ENCODE measurements around the gene CCDC201. TPM values are rescaled to one million over a fixed set of nuclear protein-coding genes. Genes with fewer than 3 reads are reported as not detected.

CCDC201 gene
- total and polyA plus RNA-seq, 2 of the 4 experiments (the other 2 are of a cell fraction), result not detected

- Histone ChIP-seq H3K4me1 (ENCODE audit: control insufficient read depth, insufficient read depth, low read length) (peaks cover 10% of the 10 kb centered on the region), H2BK15ac (ENCODE audit: low read depth, low read length) (no peak overlapping the region), H3K27me3 (ENCODE audit: control insufficient read depth, insufficient read depth, low read length) (no peaks in the 10 kb centered on the region), H3K18ac (ENCODE audit: low read depth, low read length) (no peak overlapping the region; the same call in 1 of the 2 replicates), H3K4me3 (ENCODE audit: insufficient read depth, low read depth, low read length) (peak overlapping the region; percentile 34; the same call in 1 of the 2 replicates), H4K20me1 (ENCODE audit: insufficient read depth, low read length) (peaks cover 25% of the 10 kb centered on the region), H3K36me3 (ENCODE audit: control insufficient read depth, insufficient read depth, low read length) (peaks cover 24% of the 10 kb centered on the region), H2AK5ac (ENCODE audit: low read depth, low read length) (no peak overlapping the region), H2AFZ (replicated peaks; ENCODE audit: low read length, poor library complexity) (no peak overlapping the region), H3K23ac (ENCODE audit: low read depth, low read length) (0 out of 2 replicates have a peak overlapping the region, but pooled peaks have one; percentile 29), H2BK120ac (ENCODE audit: low read depth, low read length) (no peak overlapping the region), H3K14ac (replicated peaks; ENCODE audit: low read depth, low read length) (peak overlapping the region; percentile 25), H4K91ac (ENCODE audit: insufficient read depth, low read depth, low read length) (0 out of 2 replicates have a peak overlapping the region, but pooled peaks have one; percentile 37), H3K27ac (ENCODE audit: insufficient read depth, low read length) (no peak overlapping the region), H4K8ac (ENCODE audit: low read depth in 2 of 2, low read length in 2 of 2) (no peak overlapping the region), H2BK5ac (ENCODE audit: low read depth, low read length, poor library complexity, severe bottlenecking) (peak overlapping the region; percentile 11), H3K9ac (ENCODE audit: low read depth, low read length) (peak overlapping the region; percentile 42; the same call in 1 of the 2 replicates), H3K79me1 (ENCODE audit: low read depth in 1 of 2, low read length in 2 of 2) (peaks cover 12 to 23% of the 10 kb centered on the region in 2 experiments; a peak in 3 of 4 replicates), H3K4ac (ENCODE audit: low read depth, low read length) (no peak overlapping the region), H3K56ac (ENCODE audit: extremely low read depth, insufficient read depth, low read length) (no peak overlapping the region), H3K9me1 (ENCODE audit: insufficient read depth, low read length) (peaks cover 4% of the 10 kb centered on the region; the same call in 1 of the 2 replicates), H2AK9ac (replicated peaks; ENCODE audit: low read depth, low read length, poor library complexity) (no peak overlapping the region), H4K5ac (ENCODE audit: low read depth, low read length) (no peak overlapping the region), H2BK20ac (ENCODE audit: low read depth, low read length) (no peak overlapping the region), H3K9me3 (ENCODE audit: control insufficient read depth, insufficient read depth, low read length) (no peaks in the 10 kb centered on the region), H3K4me2 (ENCODE audit: low read depth, low read length) (peak overlapping the region; percentile 62)
- WGBS, 2 experiments (ENCODE audit: extremely low coverage in 2 of 2, insufficient read length in 1 of 2), result no CpG with 5 or more reads among the region's 2 CpGs
- CTCF ChIA-PET, result interaction anchor here (0.6 to 2.1 kb wide), 5 partner anchors 19 to 1261 kb away, joined by 3 to 4 read pairs (median 3); no protein-coding TSS in a partner anchor
- POLR2A ChIA-PET (ENCODE audit: unreplicated experiment), result no interaction called here
- intact Hi-C loops (cut with micrococcal nuclease), result no loop called here
- in situ Hi-C loops (cut with MboI; ENCODE audit: low sequenced_read_pairs), result loop anchor here (5.0 to 25.0 kb wide), 2 partner anchors 1019 to 1264 kb away; no protein-coding TSS in a partner anchor
- ATAC-seq (ENCODE audit: low read depth) (no peak), DNase-seq (no peak)
- TF ChIP-seq RCOR1 (IDR thresholded peaks at IDR 0.05; ENCODE audit: insufficient replicate concordance, low read length) (no peak), MAZ (IDR thresholded peaks at IDR 0.05; ENCODE audit: borderline replicate concordance, low read depth, low read length) (no peak), USF2 (IDR thresholded peaks at IDR 0.05; ENCODE audit: low read depth, low read length) (no peak), BHLHE40 (IDR thresholded peaks at IDR 0.05; ENCODE audit: low read depth, low read length) (no peak), NFE2L2 (IDR thresholded peaks at IDR 0.05; ENCODE audit: low read depth, low read length) (no peak), RFX5 (IDR thresholded peaks at IDR 0.05; ENCODE audit: low read depth, low read length) (no peak), FOS (IDR thresholded peaks at IDR 0.05; ENCODE audit: low read depth, low read length) (no peak), CHD1 (IDR thresholded peaks at IDR 0.05; ENCODE audit: low read depth, low read length) (no peak), MXI1 (IDR thresholded peaks at IDR 0.05; ENCODE audit: borderline replicate concordance, low read depth, low read length) (no peak)
- no TSS peak for BruUV-seq (replicated peaks)
- dilution Hi-C loops (cut with HindIII; ENCODE audit: low sequenced_read_pairs, unreplicated experiment), result no loop called here
These were observed 45.7 kb upstream of the CCDC201 start for GRCh38 chr7:45918556-45918955.

Data from IMR-90 (cell line).